GM19328 (cell line): ENCODE data around the gene CRYGD.
"Not testable (repeated sequence)": the region's sequence is repeated elsewhere in the genome, so short reads cannot be mapped to it uniquely, and the experiment has no call there.

Experiments used
- ATAC-seq: cut with Tn5 transposase; IDR thresholded peaks from one replicate; pipeline ENCODE4 v1.9.1; 2021; ENCODE audit warnings: mild to moderate bottlenecking, moderate library complexity; ENCODE audit not compliant: unreplicated experiment

Gene CRYGD

DNA sequence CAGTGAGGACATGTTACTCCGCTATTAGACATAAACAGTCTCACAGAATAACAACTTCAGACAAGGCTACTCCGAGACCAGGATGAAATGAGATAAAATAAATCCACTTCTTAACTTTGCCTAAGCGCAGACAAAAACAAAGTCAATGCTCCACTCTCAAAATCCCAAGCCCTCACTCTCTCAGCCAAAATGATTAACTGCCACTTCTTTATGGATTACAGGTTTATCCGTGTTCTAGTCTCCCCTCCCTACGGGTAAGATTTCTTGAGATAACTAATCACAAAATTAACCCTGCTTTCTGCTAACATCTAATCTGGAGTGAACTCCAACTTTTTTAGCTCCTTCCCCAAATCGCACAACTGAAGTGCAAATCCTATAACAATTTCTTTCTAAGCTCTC is 6.4 kb upstream of the CRYGD start:
- ATAC-seq, result no peak

- no peak for ATAC-seq
These were observed 5.7 kb upstream of the CRYGD start, which contains the start of gene CRYGC for GRCh38 chr2:208129744-208130711. TSS of gene CRYGC (minus strand) at chr2:208129828. CDS start at chr2:208129792, 36 bp downstream.

DNA sequence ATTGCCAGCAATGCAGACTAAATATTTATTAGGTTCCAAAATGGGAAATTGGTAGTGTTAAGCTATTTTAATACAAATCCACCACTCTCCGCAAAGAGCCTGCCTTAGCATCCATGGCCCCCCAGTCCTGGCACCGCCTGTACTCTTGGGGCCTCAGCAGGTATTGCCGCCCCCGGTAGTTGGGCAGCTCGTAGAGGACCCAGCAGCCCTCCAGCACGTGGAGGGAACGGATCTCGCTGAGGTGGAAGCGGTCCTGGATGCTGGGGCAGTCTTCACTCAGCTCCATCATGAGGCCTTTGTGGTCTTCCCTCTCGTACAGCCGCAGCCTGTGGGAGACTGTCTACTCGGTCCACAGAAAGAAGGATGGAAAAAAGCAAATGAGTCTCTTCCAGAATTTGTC is 3.8 kb upstream of the CRYGD start:
- no peak for ATAC-seq

GRCh38 chr2:208127090-208127489 is 2.8 kb upstream of the CRYGD start:
- no peak for ATAC-seq

GRCh38 chr2:208125251-208125650 is 927 bp upstream of the CRYGD start:
- ATAC-seq, result no peak

GRCh38 chr2:208122248-208122647 is 2.1 kb downstream of the CRYGD start:
- ATAC-seq, result no peak

DNA sequence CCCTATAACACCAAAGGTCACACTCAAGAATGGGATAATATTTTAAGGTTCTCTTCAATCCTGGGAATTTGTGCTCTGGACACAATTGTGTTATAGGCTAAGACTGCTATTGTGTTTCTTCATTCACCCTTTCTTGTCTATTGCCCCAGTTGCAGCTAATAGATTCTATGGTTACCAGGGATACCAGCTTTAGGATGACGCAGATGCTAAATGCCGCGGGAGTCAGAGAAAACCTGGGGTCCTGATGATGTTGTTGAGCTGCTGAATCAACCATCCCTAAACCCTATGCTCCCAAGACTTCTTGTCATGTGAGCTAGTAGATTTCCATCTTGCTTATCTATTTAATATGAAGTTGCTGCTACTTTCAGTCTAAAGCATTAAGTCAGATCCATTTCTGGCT is 5.4 kb downstream of the CRYGD start:
- ATAC-seq, result no peak

DNA sequence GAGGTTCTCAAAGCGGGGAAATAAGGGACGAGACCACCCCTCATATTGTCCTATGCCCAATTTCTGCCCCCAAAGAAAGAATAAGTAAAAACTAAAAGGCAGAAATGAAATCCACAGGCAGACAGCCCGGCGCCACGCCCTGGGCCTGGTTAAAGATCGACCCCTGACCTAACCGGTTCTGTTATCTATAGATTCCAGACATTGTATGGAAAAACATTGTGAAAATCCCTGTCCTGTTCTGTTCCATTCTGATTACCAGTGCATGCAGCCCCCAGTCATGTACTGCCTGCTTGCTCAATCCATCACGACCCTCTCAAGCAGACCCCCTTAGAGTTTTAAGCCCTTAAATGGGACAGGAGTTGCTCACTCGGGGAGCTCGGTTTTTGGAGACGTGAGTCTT is 6.9 kb downstream of the CRYGD start:
- not testable (repeated sequence) for ATAC-seq

DNA sequence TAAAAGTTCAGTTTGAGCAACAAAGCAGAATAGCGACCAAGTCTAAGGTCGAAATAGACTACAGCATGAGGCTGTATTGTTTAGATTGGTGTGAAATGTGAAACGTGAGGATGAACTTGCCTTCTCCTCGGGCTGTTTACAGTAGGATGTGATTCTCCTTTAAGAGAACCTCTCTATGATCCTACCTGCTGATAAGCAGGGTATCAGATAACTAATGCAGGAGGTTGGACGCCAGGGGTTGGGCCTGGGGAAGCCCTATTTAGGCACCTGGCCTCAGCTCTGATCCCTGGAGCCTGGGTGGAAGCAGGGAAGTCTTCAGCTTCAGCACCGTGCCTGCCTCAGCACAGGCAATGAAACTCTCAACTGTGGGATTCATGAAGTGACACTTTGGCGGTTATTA is 11.4 kb downstream of the CRYGD start:
- no peak for ATAC-seq

- ATAC-seq, result not testable (repeated sequence)
These were observed 12.0 kb downstream of the CRYGD start for GRCh38 chr2:208112273-208112745.

DNA sequence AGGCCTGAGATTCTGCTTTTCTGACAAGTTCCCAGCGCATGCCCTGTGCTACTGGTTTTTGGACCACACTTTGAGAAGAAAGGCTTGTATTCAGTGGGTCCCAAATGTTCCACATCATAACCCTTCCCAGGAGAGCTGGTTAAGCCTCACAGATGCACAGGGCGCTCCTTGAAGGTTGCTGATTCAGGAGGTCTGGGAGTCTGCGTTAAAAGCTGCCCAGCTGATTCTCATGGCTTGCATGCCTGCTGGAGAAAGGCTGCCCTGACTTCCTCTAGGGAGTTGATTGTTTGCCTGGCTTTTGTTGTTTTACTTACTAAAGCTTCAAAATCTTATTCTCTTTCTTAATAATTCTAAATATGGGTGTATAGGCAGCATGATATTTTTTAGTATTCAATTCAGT is 20.7 kb downstream of the CRYGD start:
- ATAC-seq, result no peak

DNA sequence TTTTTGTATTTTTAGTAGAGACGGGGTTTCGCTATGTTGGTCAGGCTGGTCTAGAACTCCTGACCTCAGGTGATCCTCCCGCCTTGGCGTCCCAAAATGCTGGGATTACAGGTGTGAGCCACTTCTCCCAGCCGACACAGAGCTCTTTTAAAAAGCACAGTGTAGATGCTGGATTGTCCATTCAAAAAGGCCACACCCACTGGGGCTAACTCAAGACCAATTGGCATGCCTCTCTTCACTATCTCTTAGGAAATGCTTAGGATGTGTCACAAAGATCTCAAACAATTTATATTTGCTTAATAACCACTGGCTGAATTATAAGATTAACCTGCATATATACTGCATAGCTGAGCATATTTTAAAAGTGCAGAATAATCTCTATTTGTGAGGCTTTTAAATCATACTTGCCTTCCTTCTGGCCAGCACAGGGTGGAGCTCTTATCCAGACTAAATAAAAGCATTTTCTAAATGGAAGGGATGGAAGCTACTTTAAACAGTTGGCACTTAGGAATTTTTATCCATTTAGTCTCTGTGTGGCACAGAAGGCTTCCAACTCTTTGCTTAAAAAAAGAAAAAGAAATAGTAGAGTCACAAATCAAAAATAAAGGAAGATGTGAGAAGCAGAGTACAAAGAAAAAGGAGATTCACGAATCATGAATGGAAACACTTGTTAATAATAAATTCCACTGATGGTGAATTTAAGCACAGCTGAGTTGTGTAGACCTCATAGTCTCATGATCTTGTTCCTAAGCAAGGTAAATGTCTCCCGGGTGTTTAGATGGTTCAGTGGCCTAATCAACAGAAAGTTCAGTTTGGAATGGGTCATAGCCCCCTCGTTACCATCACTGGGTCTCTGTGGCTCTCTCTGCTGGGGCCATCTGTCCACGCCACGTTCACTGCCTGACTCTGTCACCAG is 22.4 kb downstream of the CRYGD start:
- ATAC-seq, result no peak

DNA sequence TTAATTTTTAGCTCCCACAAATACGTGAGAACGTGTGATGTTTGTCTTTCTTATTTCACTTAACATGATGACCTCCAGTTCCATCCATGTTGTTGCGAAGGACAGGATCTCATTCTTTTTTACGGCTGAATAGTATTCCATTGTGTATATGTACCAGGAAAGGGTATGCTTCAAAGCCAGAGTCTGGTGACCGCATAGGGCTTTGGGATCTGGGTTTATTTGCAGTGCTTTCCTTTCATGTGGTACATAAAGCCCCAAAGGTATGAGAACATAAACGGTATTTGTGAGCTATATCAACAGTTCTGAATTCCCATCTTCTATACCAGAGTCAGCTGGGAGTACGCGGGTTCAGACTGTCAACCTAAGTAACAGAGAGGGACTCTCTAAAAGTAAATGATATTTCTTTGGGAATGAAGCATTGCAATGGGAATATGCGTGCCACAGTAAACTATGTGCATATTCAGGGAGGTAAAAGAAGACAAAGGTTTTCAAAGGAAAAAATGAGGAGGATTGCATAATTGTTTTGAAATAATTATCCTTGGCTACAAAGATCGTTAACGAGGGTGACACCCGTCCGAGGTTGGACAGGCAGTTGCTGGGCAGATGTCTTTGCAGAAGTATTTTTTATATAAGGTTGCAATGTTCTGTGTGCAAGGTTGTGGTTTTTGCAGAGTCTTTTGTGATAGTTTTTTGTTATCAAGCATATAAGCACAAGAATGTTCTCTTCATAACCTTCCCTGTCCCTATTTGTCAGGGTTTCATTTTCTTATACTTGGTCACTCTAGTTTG is 24.4 kb downstream of the CRYGD start:
- ATAC-seq, result no peak

DNA sequence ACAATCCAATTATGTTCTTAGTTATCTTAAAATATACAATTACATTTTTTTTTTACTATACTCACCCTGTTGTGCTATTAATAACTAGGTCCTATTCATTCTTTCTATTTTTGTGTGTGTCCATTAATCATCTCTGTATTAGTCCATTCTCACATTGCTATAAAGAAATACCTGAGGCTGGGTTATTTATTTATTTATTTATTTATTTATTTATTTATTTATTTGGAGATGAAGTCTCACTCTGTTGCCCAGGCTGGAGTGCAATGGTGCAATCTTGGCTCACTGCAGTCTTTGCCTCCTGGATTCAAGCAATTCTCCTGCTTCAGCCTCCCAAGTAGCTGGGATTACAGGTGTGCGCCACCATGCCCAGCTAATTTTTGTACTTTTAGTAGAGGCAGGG is 25.6 kb downstream of the CRYGD start:
- ATAC-seq, result not testable (repeated sequence)

DNA sequence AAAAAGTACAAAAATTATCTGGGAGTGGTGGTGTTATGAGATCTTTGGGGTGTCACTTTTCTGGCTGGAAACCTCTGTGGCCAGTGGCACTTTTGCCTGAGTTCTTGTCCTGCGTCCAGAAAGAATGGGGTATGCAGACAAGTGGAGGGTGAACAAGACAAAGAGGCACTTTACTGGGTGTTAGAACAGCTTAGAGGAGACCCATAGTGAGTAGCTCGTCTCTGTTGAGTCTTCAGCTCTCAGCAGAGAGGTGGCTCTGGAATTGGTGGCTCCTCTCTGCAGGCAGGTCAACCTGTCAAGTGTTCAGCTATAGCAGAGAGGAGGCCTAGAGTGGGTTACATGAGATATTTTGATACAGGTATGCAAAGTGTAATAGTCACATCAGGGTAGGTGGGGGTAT is 26.1 kb downstream of the CRYGD start:
- ATAC-seq, result no peak

- ATAC-seq, result no peak
These were observed 26.5 kb downstream of the CRYGD start for GRCh38 chr2:208097801-208098200.

DNA sequence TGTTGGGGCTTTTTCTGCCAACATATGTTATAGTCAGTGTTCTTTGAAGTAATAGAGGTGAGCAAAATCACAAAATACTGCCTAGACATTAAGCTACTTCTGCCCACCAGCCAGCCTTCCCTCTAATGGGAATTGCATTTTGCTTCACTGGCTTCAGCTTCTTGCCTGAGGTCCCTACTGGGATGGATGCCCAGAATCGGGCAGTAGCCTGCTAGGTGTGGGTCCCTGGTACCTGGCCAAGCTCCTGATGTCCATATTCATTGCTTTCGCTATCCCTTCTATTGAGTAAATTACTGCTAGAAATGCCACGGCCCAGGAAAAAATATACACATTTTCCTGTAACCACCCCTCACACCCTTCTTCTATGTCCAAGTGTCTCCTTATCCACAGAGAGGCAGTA is 27.0 kb downstream of the CRYGD start:
- ATAC-seq, result no peak

DNA sequence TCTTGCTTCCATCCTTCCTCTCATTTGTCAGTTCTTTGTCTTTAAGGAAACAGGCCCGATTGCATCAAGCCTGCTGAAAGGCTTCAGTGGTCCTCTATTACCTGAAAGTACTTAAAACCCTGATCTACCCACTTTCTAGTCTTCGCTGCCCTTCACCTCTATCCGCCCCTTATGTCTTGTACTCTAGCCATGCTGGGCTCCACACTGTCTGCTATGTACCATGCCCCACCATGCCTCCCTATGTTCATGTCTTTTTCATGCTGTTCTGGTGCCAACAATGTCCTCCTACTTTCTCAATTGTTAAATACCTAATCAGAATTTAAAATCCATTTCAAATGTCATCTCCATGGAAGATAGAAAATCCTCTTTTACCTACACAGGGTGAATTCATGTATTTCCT is 28.2 kb downstream of the CRYGD start:
- no peak for ATAC-seq

GRCh38 chr2:208093128-208093527 is 31.2 kb downstream of the CRYGD start:
- no peak for ATAC-seq

DNA sequence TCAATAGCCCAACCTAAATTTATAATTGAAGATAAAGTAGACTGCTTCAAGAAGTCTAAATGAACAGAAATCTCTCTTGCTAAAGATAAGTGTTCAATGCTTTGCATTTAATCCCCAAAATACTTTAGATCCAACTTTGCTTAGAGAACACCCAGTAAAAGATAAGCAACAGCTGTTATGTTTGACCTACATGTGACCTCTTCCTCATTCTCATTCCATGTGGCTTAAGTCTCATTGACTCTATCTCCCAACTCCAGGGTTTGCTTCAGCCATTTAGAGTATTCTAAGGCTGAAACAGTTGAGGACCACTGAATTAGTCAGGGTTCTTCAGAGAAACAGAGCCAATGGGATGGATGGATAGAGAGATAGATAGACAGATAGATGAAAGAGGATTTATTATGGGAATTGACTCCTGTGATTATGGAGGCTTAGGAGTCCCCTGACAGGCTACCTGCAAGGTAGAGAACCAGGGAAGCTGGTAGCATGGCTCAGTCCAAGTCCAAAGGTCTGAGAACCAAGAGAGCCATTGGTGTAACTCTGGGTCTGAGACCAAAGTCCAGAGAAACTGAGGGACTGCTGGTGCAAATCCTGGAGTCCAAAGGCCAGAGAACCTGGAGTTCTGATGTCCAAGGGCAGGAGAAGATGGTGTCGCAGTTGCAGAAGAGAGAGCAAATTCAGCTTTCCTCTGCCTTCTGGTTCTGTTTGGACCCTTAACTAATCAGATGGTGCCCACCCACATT is 32.1 kb downstream of the CRYGD start:
- ATAC-seq, result no peak
